Mucosa of descending colon (tissue), 3 donors: Measurements from ENCODE around the gene BMP8A. TPM values are rescaled to one million over a fixed set of nuclear protein-coding genes. Genes with fewer than 3 reads are reported as not detected.

ENCODE experiments used
- ATAC-seq: fragments of 200-7000 bp; cut with Tn5 transposase; one replicate; pipeline ENCODE4 v1.9.1; 2020; ENCODE audit warnings: mild to moderate bottlenecking, moderate library complexity
- DNase-seq, 3 donors: peaks; one replicate each; pipeline ENCODE4 v3.0.0-alpha.2; 2020
- H3K36me3 ChIP-seq: fragments of 200-600 bp; one replicate; pipeline ENCODE4 v1.8.0; 2021; ENCODE audit warnings: low read depth, mild to moderate bottlenecking
- H3K4me1 ChIP-seq: fragments of 200-600 bp; one replicate; pipeline ENCODE4 v1.8.0; 2021; ENCODE audit warnings: low read depth, mild to moderate bottlenecking
- H3K4me3 ChIP-seq: fragments of 200-600 bp; one replicate; pipeline ENCODE4 v1.8.0; 2021; ENCODE audit warnings: mild to moderate bottlenecking
- H3K9me3 ChIP-seq: fragments of 200-600 bp; one replicate; pipeline ENCODE4 v1.8.0; 2021; ENCODE audit warnings: mild to moderate bottlenecking
- CTCF ChIP-seq: fragments of 200-600 bp; IDR thresholded peaks from one replicate; pipeline ENCODE4 v1.8.0; 2022; ENCODE audit warnings: antibody characterized with exemption, mild to moderate bottlenecking
- intact Hi-C, 2 donors: fragments of 100-400 bp; cut with DNase I in 1 of 2; cut with micrococcal nuclease in 1 of 2; formaldehyde crosslinking; loops; one replicate each; pipeline versions ENCODE4 v1.11.0 to v1.11.1; 2022; cut with DNase I, micrococcal nuclease
- total RNA-seq, 3 donors: library from RNA; stranded (reverse); fragmentation: NEBNext Ultra II Directional in 2 of 3; extraction: Animal tissue kit (Norgen Biotek cat#: 25700) in 2 of 3; gene quantifications; one replicate each; pipeline versions ENCODE4 v1.2.1 to v1.2.4, GENCODE V29; 2021 to 2023
- donor health status: DM: no; HTN: no; CAD: no; lungs with moderate emphysema.
- donor health status: DM: no; HTN: no; CAD: no.
- donor health status: DM: no; HTN: yes; CAD: no.

The BMP8A gene
- total RNA-seq, 3 donors from 2014 or later: 6.5 to 9.2 (median 8.2) TPM

DNA sequence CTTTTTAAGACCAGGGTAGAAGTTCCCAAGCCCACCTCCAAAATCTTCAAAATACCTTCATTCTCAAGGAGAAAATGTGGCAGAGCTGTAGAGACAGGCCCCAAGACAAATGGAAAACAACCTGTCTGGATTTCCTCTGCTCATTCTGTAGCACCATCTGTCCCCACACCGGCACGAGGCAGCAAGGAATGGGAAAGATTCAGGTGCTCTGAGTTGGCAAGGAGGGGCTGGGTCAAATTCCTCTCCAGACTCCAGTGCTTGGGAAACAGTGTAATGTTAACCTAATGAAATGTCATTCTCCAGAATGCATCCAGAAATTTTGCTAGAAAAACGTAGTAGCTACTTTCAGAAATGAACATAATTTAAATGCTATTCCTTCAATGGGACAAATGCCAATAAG is 75.9 kb downstream of the BMP8A start:
- Histone ChIP-seq H3K36me3 (peaks cover 12% of the 10 kb centered on the region), H3K4me1 (peaks cover 19% of the 10 kb centered on the region)
- intact Hi-C loops: no loop called here

GRCh38 chr1:39568208-39568607 is 76.8 kb downstream of the BMP8A start:
- DNase-seq (no peak), ATAC-seq (no peak)
- no peak for TF ChIP-seq CTCF
- intact Hi-C loops: no loop called here
- Histone ChIP-seq H3K4me3 (no peak overlapping the region), H3K9me3 (no peaks in the 10 kb centered on the region), H3K36me3 (peaks cover 8% of the 10 kb centered on the region), H3K4me1 (peaks cover 27% of the 10 kb centered on the region)

More for the DNA sequence above, 75.9 kb downstream of the BMP8A start:
- DNase-seq (no peak), ATAC-seq (no peak)
- TF ChIP-seq CTCF: no peak
- no peaks in the 10 kb centered on the region for H3K9me3 ChIP-seq
- H3K4me3 ChIP-seq: no peak overlapping the region

- ATAC-seq (no peak), DNase-seq (no peak)
- H3K9me3 ChIP-seq: no peaks in the 10 kb centered on the region
- H3K4me1 ChIP-seq: peaks cover 35% of the 10 kb centered on the region
- H3K36me3 ChIP-seq: peaks cover 4% of the 10 kb centered on the region
- H3K4me3 ChIP-seq: no peak overlapping the region
- intact Hi-C loops: no loop called here
- TF ChIP-seq CTCF: no peak
Observed at GRCh38 chr1:39569034-39569433, 77.6 kb downstream of the BMP8A start.

DNA sequence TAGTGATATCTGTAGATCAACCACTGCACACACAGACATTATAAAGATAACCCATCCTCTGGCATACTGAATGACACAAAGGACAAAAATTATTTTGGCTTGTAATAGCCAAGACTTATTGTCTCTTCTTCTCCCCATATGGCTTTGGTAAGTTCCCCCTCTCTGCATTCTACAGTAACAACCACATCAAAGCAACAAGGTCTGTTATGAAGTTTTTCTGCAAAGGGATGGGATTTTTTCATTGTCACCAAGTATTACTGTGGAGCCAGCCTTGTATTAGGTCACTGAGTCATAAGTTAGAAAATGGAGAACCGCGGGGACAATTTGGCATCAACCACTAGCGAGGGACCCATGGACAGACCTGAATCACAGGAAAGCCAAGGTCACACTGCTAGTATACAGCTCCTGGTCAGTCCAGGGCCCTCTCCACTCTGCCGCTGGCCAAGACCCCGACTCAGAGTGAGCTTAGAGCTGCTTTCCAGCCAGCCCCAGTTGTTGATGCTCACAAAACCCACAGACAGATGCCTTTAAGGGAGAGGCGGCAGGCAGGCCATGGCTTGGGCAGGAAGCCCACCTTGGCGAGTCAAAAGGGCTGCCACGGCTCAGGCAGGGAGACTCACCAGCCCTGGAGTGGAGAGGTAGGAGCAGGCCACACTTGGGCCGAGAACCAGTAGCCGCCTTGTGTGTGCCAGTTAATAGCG is 79.2 kb downstream of the BMP8A start:
- no peaks in the 10 kb centered on the region for H3K36me3 ChIP-seq
- DNase-seq (no peak), ATAC-seq (no peak)
- TF ChIP-seq CTCF: no peak
- H3K4me1 ChIP-seq: peaks cover 48% of the 10 kb centered on the region
- no peak overlapping the region for H3K4me3 ChIP-seq
- no peaks in the 10 kb centered on the region for H3K9me3 ChIP-seq
- intact Hi-C loops: no loop called here

- peaks cover 43% of the 10 kb centered on the region for H3K4me1 ChIP-seq
- ATAC-seq: no peak
- TF ChIP-seq CTCF: no peak
- H3K36me3 ChIP-seq: no peaks in the 10 kb centered on the region
- no peak overlapping the region for H3K4me3 ChIP-seq
- intact Hi-C loops: no loop called here
- no peaks in the 10 kb centered on the region for H3K9me3 ChIP-seq
- no peak for DNase-seq
Observed at GRCh38 chr1:39571178-39571483, 79.7 kb downstream of the BMP8A start.
